ENCODE measurements around the gene ABHD16B.
"Not testable (repeated sequence)": the region's sequence is repeated elsewhere in the genome, so short reads cannot be mapped to it uniquely, and the experiment has no call there.

The ABHD16B gene

GRCh38 chr20:63868264-63868663 lies 7.0 kb downstream of the ABHD16B start:
- no peak for DNase-seq (ENCODE audit: low read depth)
- H3K4me3 ChIP-seq (ENCODE audit: low read depth, low read length) = no peak overlapping the region
- TF ChIP-seq CTCF (IDR thresholded peaks at IDR 0.05; ENCODE audit: low read depth, low read length, missing control alignments) = no peak

GRCh38 chr20:63873477-63873971 lies 12.2 kb downstream of the ABHD16B start:
- DNase-seq (ENCODE audit: low read depth) = no peak
- H3K4me3 ChIP-seq (ENCODE audit: low read depth, low read length) = no peak overlapping the region

DNA sequence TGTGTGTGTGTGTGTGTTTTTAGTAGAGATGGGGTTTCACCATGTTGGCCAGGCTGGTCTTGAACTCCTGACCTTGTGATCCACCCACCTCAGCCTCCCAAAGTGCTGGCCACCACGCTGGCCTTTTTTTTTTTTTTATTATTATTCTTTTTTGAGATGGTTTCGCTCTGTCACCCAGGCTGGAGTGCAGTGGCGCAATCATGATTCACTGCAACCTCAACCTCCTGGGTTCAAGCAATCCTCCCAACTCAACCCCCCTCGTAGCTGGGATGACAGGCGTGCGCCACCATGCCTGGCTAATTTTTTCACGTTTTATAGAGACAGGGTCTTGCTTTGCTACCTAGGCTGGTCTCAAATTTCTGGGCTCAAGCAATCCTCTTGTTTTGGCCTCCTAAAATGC lies 12.9 kb downstream of the ABHD16B start:
- not testable (repeated sequence) for DNase-seq (ENCODE audit: low read depth); H3K4me3 ChIP-seq (ENCODE audit: low read depth, low read length)

More at GRCh38 chr20:63873477-63873971, 12.2 kb downstream of the ABHD16B start:
- no peak for TF ChIP-seq CTCF (IDR thresholded peaks at IDR 0.05; ENCODE audit: low read depth, low read length, missing control alignments)

DNA sequence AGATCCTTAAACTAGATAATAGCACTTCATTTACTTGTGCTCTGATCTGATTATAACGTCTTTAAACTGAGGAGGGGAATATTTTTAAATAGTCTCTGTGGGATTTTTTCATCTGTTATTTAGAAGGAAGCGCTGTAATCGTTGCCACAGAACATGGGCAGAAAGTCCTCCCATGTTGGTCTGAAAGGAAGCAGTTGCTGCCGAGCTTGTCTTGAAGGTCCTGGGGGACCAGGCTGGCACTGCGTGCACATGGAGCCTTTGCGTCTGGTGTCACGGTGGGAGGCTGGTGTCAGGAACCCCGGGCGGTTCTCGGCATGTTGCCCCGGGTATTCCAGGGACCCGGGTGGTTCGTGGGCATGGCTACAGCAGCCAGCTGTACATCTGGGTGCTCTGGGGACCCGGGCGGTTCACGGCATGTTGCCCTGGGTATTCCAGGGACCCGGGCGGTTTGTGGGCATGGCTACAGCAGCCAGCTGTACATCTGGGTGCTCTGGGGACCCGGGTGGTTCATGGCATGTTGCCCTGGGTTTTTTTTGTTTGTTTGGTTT lies 15.3 kb downstream of the ABHD16B start:
- no peak for TF ChIP-seq CTCF (IDR thresholded peaks at IDR 0.05; ENCODE audit: low read depth, low read length, missing control alignments)
- H3K4me3 ChIP-seq (ENCODE audit: low read depth, low read length) = no peak overlapping the region
- DNase-seq (ENCODE audit: low read depth) = no peak

DNA sequence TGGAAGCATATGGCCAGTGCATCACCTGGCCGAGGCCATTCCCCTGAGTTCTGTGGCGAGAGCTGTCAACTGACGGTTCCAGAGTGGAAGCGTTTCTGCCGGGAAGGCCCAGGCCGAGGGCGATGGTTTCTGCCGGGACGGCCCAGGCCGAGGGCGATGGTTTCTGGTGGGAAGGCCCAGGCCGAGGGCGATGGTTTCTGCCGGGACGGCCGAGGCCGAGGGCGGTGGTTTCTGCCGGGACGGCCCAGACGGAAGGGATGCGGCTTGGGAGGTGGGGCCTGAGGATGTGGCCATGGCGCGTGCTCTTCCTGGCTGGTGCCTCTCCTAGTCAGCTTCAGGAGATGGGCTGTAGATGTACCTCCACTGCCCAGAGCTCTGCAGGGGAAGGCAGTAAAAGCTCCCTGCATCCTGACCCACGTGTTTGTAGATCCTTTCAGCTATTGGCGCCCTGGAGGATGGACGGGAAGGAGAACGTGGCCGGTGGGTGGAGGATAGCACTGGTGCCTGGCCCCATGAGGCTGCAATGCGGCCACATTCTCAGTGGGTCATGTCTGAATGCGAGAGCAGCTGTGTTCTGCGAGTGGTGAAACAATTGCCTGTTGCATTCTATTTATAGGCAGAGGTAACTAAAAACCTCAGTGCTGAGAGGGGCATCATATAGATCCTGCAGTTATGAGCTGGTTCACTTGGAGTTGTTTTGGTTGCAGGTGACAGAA lies 16.6 kb downstream of the ABHD16B start:
- no peak overlapping the region for H3K4me3 ChIP-seq (ENCODE audit: low read depth, low read length)
- TF ChIP-seq CTCF (IDR thresholded peaks at IDR 0.05; ENCODE audit: low read depth, low read length, missing control alignments) = no peak
- DNase-seq (ENCODE audit: low read depth) = no peak

GRCh38 chr20:63878899-63879663 lies 17.8 kb downstream of the ABHD16B start:
- TF ChIP-seq CTCF (IDR thresholded peaks at IDR 0.05; ENCODE audit: low read depth, low read length, missing control alignments) = no peak
- DNase-seq (ENCODE audit: low read depth) = no peak

DNA sequence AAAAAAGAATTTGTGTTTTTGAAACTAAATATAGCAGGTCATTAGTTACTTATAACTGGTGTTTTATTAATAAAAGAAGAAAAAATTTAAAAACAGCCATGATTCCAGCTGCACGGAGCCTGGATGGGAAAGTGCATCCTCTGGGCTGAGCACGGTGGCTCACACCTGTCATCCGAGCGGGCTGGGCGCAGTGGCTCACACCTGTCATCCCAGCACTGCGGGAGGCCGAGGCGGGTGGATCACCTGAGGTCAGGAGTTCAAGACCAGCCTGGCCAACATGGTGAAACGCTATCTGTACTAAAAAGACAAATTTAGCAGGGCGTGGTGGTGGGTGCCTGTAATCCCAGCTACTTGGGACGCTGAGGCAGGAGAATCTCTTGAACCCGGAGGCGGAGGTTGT lies 19.6 kb downstream of the ABHD16B start:
- not testable (repeated sequence) for DNase-seq (ENCODE audit: low read depth); H3K4me3 ChIP-seq (ENCODE audit: low read depth, low read length)

More at GRCh38 chr20:63878899-63879663, 17.8 kb downstream of the ABHD16B start:
- no peak overlapping the region for H3K4me3 ChIP-seq (ENCODE audit: low read depth, low read length)
